Activated CD8-positive, alpha-beta T cell treated with anti-CD3 and anti-CD28 coated beads for 36 hours (primary cell): Measurements from ENCODE around the gene RASSF4. TPM values are rescaled to one million over a fixed set of nuclear protein-coding genes. Genes with fewer than 3 reads are reported as not detected.

Experiments
- ATAC-seq: fragments of 200-7000 bp; cut with Tn5 transposase; one replicate; pipeline ENCODE4 v1.10.0; 2021; ENCODE audit warnings: mild to moderate bottlenecking, moderate library complexity
- CTCF ChIA-PET: fragments of 350-600 bp; sonication (Branson Sonifier 250); formaldehyde crosslinking; loops from one replicate; lab custom pipeline; 2021; ENCODE audit warnings: antibody characterized with exemption; lab: Charles Lee
- POLR2A ChIA-PET: fragments of 350-600 bp; sonication (Branson Sonifier 250); formaldehyde crosslinking; loops from one replicate; lab custom pipeline; 2021; ENCODE audit warnings: antibody characterized with exemption; lab: Charles Lee
- DNase-seq: peaks from one replicate; pipeline ENCODE4 v3.0.0-alpha.2; 2020
- H3K27ac Mint-ChIP-seq: one replicate; pipeline ENCODE4 v1.8.0; 2021; ENCODE audit warnings: mild to moderate bottlenecking, mixed read lengths
- H3K27me3 Mint-ChIP-seq: one replicate; pipeline ENCODE4 v1.8.0; 2021; ENCODE audit warnings: mixed read lengths
- H3K36me3 Mint-ChIP-seq: one replicate; pipeline ENCODE4 v1.8.0; 2021; ENCODE audit warnings: low read depth, mixed read lengths
- H3K4me1 Mint-ChIP-seq: one replicate; pipeline ENCODE4 v1.8.0; 2021; ENCODE audit warnings: low read depth, mixed read lengths
- H3K4me3 Mint-ChIP-seq: one replicate; pipeline ENCODE4 v1.8.0; 2021; ENCODE audit warnings: mild to moderate bottlenecking, moderate library complexity, mixed read lengths
- H3K9me3 Mint-ChIP-seq: one replicate; pipeline ENCODE4 v1.8.0; 2021; ENCODE audit warnings: mixed read lengths
- intact Hi-C: fragments of 100-400 bp; cut with micrococcal nuclease; formaldehyde crosslinking; loops from one replicate; pipeline ENCODE4 v1.10.0; 2022
- total RNA-seq, 2 experiments: library from RNA; stranded (reverse); gene quantifications; one replicate each; pipeline ENCODE4 v1.2.3, GENCODE V29; 2021
- TF ChIP-seq, protein P1 (sequence below): fragments of 200-600 bp; IDR thresholded peaks from one replicate; pipeline ENCODE4 v1.8.0; 2022; ENCODE audit warnings: antibody characterized with exemption, mild to moderate bottlenecking

Gene RASSF4
- total RNA-seq, 2 experiments from 2014 or later, result 1.8 to 1.9 TPM

DNA sequence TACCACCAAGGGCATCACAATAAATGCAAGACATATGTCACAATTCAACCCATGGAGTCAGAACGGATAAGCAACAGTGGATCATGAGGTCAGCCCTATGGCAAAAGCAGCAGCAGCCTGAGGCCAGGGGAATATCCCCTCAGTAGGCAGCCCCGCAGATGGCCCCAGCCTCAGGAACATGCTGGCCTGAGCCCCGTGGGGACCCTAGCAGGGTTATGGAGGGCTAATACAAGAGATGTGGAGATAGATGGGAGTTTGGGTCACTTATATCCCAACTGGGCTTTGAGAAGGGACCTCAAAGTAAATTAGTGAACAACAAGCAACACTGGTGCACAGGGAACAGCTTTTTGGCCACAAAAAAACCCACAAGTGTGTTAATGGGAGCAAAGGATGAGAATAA lies 39.4 kb upstream of the RASSF4 start:
- POLR2A ChIA-PET, result no interaction called here

DNA sequence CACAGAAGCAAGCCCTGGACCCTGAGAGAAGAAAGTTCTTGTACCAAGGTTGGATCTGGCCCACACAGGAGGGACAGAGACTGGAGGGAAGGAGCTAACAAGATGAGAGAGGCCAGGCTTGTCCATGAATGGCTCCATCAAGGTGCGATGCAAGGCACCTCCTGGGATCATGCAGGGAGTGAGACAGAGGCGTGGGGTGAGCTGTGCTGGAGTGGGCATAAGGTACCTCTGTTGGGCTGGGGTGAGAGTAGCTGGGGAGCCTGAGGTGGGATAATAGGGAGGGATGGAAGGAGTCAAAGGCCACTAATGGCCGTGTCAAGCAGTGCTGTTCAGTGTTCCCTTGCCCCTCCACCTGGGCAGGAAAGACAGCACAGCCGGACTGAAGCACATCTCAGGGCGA lies 38.5 kb upstream of the RASSF4 start:
- TF ChIP-seq, protein P1, sequence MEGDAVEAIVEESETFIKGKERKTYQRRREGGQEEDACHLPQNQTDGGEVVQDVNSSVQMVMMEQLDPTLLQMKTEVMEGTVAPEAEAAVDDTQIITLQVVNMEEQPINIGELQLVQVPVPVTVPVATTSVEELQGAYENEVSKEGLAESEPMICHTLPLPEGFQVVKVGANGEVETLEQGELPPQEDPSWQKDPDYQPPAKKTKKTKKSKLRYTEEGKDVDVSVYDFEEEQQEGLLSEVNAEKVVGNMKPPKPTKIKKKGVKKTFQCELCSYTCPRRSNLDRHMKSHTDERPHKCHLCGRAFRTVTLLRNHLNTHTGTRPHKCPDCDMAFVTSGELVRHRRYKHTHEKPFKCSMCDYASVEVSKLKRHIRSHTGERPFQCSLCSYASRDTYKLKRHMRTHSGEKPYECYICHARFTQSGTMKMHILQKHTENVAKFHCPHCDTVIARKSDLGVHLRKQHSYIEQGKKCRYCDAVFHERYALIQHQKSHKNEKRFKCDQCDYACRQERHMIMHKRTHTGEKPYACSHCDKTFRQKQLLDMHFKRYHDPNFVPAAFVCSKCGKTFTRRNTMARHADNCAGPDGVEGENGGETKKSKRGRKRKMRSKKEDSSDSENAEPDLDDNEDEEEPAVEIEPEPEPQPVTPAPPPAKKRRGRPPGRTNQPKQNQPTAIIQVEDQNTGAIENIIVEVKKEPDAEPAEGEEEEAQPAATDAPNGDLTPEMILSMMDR, result no peak
- CTCF ChIA-PET, result interaction anchor here (0.7 to 1.4 kb wide), 2 partner anchors 12 to 1342 kb away, joined by 3 to 6 read pairs; no protein-coding TSS in a partner anchor

More for the DNA sequence above, 39.4 kb upstream of the RASSF4 start:
- Mint-ChIP-seq H3K36me3 (no peaks in the 10 kb centered on the region), H3K27ac (no peak overlapping the region), H3K9me3 (no peaks in the 10 kb centered on the region), H3K4me1 (no peaks in the 10 kb centered on the region), H3K27me3 (no peaks in the 10 kb centered on the region), H3K4me3 (no peak overlapping the region)
- CTCF ChIA-PET, result interaction anchor here (0.7 to 1.7 kb wide), 3 partner anchors 9 to 13 kb away, joined by 4 to 6 read pairs (median 5); no protein-coding TSS in a partner anchor
- TF ChIP-seq, protein P1, result no peak
- ATAC-seq, result no peak
- DNase-seq, result no peak
- intact Hi-C loops, result no loop called here

DNA sequence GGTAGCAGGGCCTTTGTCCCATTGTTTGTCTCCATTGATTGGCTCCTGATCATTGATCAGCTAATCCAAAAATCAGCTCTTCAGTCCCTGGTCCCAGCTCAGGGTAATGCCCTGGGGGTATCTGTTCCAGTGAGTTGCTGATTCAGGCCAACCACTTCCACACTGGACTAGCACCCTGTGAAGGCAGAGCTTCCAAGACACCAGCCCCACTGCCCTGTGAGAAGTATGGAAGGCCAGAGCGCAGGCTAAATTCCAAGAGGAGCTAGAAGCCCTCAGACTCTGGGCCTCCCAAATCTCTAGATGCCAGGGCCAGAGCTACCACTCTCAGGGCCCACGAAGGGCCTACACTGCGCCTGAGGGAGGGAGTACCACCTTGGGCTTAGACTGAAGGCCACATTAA lies 38.1 kb upstream of the RASSF4 start:
- Mint-ChIP-seq H3K4me1 (no peaks in the 10 kb centered on the region), H3K27me3 (no peaks in the 10 kb centered on the region), H3K9me3 (no peaks in the 10 kb centered on the region), H3K36me3 (no peaks in the 10 kb centered on the region), H3K27ac (no peak overlapping the region), H3K4me3 (no peak overlapping the region)
- ChIA-PET POLR2A (no interaction called here), CTCF (interaction anchor here (1.4 kb wide), 1 partner anchor 12 kb away, joined by 6 read pairs; no protein-coding TSS in a partner anchor)
- TF ChIP-seq, protein P1, result no peak
- DNase-seq (no peak), ATAC-seq (no peak)
- intact Hi-C loops, result no loop called here

More for the DNA sequence above, 38.5 kb upstream of the RASSF4 start:
- ATAC-seq (no peak), DNase-seq (no peak)
- Mint-ChIP-seq H3K36me3 (no peaks in the 10 kb centered on the region), H3K27ac (no peak overlapping the region), H3K27me3 (no peaks in the 10 kb centered on the region), H3K4me3 (no peak overlapping the region), H3K4me1 (no peaks in the 10 kb centered on the region), H3K9me3 (no peaks in the 10 kb centered on the region)
- intact Hi-C loops, result no loop called here
- POLR2A ChIA-PET, result no interaction called here

DNA sequence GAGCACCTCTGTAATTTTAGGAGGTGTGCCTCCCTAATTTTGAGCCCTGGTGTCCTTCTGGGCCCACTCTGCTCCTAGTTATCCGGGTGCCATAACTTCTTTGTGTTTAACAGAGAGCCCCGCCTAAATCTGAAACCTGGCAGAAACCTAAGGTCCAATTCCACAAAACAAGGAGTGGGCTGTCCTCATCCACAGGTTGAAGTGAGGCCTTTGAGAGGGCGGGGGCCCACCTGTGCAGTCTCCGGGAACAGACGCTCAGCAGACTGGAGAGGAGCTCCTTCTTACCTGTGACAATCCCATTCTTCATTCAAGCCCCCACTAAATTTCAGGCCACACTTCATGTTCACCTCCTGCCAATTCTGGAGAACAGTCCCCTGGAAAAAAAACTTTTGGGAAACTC lies 37.6 kb upstream of the RASSF4 start:
- ATAC-seq, result no peak
- H3K4me3 Mint-ChIP-seq, result no peak overlapping the region
- no peaks in the 10 kb centered on the region for H3K9me3 Mint-ChIP-seq
- ChIA-PET POLR2A (no interaction called here), CTCF (no interaction called here)
- H3K27me3 Mint-ChIP-seq, result no peaks in the 10 kb centered on the region
- no peaks in the 10 kb centered on the region for H3K4me1 Mint-ChIP-seq
- DNase-seq, result no peak
- intact Hi-C loops, result no loop called here
- no peaks in the 10 kb centered on the region for H3K36me3 Mint-ChIP-seq
- TF ChIP-seq, protein P1, result no peak
- H3K27ac Mint-ChIP-seq, result no peak overlapping the region

DNA sequence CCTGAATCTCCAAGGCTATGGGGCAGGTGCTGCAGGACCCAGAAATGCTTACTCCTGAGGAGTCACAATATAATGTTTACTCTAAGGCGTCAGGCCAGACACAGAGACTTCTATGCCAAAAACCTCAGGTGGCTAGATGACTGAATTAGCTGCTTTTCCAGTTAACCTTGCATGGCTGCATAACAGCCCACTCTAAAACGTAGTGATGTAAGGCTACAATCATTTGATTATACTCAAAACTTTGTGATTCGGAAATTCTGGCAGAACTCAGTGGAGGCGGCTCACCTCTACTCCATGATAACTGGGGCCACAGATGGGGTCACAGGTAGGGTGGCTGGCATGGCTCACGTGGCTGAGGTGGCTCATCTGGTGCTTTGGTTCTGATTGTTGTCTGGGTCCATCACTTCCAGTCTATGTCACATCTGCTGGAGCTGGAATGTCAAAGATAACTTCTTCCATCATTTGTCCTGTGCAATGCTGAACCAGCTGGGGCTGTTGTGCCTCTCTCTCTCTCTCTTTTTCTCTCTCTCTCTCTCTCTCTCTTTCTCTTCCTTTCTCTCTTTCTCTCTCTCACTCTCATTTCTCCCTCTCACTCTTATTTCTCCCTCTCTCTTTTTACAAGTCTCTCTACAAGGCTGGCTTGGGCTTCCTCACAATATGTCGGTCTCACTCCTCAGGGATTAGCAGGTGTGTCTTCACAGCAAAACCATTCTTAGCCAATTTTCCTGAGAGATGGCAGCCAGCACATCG lies 36.6 kb upstream of the RASSF4 start:
- CTCF ChIA-PET, result no interaction called here
- TF ChIP-seq, protein P1, result no peak
- H3K27ac Mint-ChIP-seq, result no peak overlapping the region
- intact Hi-C loops, result no loop called here
- no peaks in the 10 kb centered on the region for H3K4me1 Mint-ChIP-seq
- no peaks in the 10 kb centered on the region for H3K27me3 Mint-ChIP-seq
- H3K4me3 Mint-ChIP-seq, result no peak overlapping the region
- H3K9me3 Mint-ChIP-seq, result no peaks in the 10 kb centered on the region
- no peaks in the 10 kb centered on the region for H3K36me3 Mint-ChIP-seq
- no peak for ATAC-seq
- DNase-seq, result no peak
- POLR2A ChIA-PET, result no interaction called here
